ENCODE measurements around the gene DOCK2.

DOCK2 gene

GRCh38 chr5:169832845-169833244, 195.8 kb downstream of the DOCK2 start:
- DNase-seq = peak; percentile 19

- DNase-seq = peak; percentile 41
These were observed 196.7 kb downstream of the DOCK2 start for GRCh38 chr5:169833681-169834292.

GRCh38 chr5:169834540-169834939, 197.5 kb downstream of the DOCK2 start:
- peak; percentile 55 for DNase-seq

GRCh38 chr5:169836835-169837536, 199.9 kb downstream of the DOCK2 start:
- DNase-seq = no peak

- no peak for DNase-seq
These were observed 200.6 kb downstream of the DOCK2 start for GRCh38 chr5:169837686-169838085.

- DNase-seq = no peak
These were observed 201.6 kb downstream of the DOCK2 start for GRCh38 chr5:169838688-169839087.

- no peak for DNase-seq
These were observed 203.3 kb downstream of the DOCK2 start for GRCh38 chr5:169840405-169840804.

- DNase-seq = no peak
These were observed 205.6 kb downstream of the DOCK2 start for GRCh38 chr5:169842699-169843098.

GRCh38 chr5:169847519-169847918, 210.4 kb downstream of the DOCK2 start:
- no peak for DNase-seq

GRCh38 chr5:169848271-169848670, 211.2 kb downstream of the DOCK2 start:
- DNase-seq = no peak

GRCh38 chr5:169848792-169849191, 211.7 kb downstream of the DOCK2 start:
- DNase-seq = no peak

- DNase-seq = no peak
These were observed 213.3 kb downstream of the DOCK2 start for GRCh38 chr5:169850409-169850808.

GRCh38 chr5:169851321-169851850, 214.3 kb downstream of the DOCK2 start:
- peak; percentile 58 for DNase-seq

- peak; percentile 16 for DNase-seq
These were observed 219.5 kb downstream of the DOCK2 start for GRCh38 chr5:169856571-169856970.

GRCh38 chr5:169860585-169860984, 223.5 kb downstream of the DOCK2 start:
- no peak for DNase-seq

GRCh38 chr5:169861433-169861832, 224.4 kb downstream of the DOCK2 start:
- no peak for DNase-seq

- no peak for DNase-seq
These were observed 224.9 kb downstream of the DOCK2 start for GRCh38 chr5:169861934-169862333.

GRCh38 chr5:169862391-169862811, 225.3 kb downstream of the DOCK2 start:
- DNase-seq = no peak

GRCh38 chr5:169864483-169864882, 227.4 kb downstream of the DOCK2 start:
- no peak for DNase-seq

- no peak for DNase-seq
These were observed 230.3 kb downstream of the DOCK2 start for GRCh38 chr5:169867347-169867746.

- no peak for DNase-seq
These were observed 232.0 kb downstream of the DOCK2 start for GRCh38 chr5:169869066-169869465.

GRCh38 chr5:169870211-169870610, 233.1 kb downstream of the DOCK2 start:
- no peak for DNase-seq

- no peak for DNase-seq
These were observed 234.9 kb downstream of the DOCK2 start for GRCh38 chr5:169871826-169872490.

- DNase-seq = peak; percentile 75
These were observed 236.6 kb downstream of the DOCK2 start for GRCh38 chr5:169873642-169874041.
